Superior temporal gyrus (tissue), 1 donor: ENCODE measurements around the gene ATP6V0E1.
"Not testable (repeated sequence)": the region's sequence is repeated elsewhere in the genome, so short reads cannot be mapped to it uniquely, and the experiment has no call there.

ENCODE experiments used
- DNase-seq: peaks from one replicate; pipeline ENCODE4 v3.0.0-alpha.2; 2016; ENCODE audit errors: extremely low spot score

Gene ATP6V0E1

GRCh38 chr5:173075970-173076369, 92.4 kb downstream of the ATP6V0E1 start:
- DNase-seq: no peak

DNA sequence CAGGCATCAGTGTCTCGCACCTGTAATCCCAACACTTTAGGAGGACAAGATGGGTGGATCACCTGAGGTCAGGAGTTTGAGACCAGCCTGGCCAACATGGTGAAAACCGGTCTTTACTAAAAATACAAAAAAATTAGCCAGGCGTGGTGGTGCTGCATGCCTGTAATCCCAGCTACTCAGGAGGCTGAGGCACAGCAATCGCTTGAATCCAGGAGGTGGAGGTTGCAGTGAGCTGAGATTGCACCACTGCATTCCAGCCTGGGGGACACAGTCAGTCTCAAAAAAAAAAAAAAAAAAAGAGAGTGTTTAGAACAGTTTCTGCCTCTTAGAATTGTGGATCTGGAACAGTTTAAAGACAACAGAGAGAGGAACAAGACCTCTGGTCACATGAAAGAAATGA, 92.9 kb downstream of the ATP6V0E1 start:
- DNase-seq: not testable (repeated sequence)

DNA sequence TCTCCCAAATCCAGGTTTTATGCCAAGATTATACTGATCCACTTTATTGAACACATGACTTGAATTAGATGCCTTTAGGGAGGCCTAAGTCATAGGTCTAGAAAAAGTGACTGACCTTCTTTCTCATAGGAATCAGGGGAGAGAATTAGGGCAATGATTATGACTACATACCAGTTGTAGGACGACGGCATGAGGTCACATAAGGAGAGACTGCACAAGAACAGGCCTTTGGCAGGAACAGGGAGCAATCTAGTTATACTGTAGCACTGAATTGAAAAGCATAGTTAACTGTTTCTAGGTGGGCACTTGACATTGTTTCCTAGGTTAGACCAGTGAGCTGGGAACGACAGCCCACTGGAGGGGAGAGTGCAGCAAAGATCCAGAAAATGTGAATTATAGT, 95.3 kb downstream of the ATP6V0E1 start:
- no peak for DNase-seq
